HEK293 (cell line): ENCODE results near the gene RCHY1.

Experiments used
- CTCF ChIA-PET: fragments of 350-600 bp; formaldehyde crosslinking; extraction: SDS; loops from one replicate; lab custom pipeline; 2021; ENCODE audit warnings: antibody characterized with exemption; lab: Yijun Ruan, JAX
- POLR2A ChIA-PET: fragments of 300-600 bp; formaldehyde crosslinking; extraction: SDS; loops from one replicate; lab custom pipeline; 2020; ENCODE audit warnings: antibody characterized with exemption, inconsistent platforms; lab: Yijun Ruan, JAX
- H3K27ac ChIP-seq: fragments of 200-500 bp; sonication (Bioruptor generic); 2 replicates; pipeline ENCODE4 v1.5.1; 2014; ENCODE audit warnings: low read depth, low read length, control low read depth, inconsistent platforms; ENCODE audit errors: extremely low read depth
- H3K36me3 ChIP-seq, 2 experiments: fragments of 200-500 bp in 1 of 2; sonication (Bioruptor generic) in 1 of 2; 1 replicate in 1 of 2; 2 replicates in 1 of 2; pipeline ENCODE4 v1.5.1; 2014 to 2017; ENCODE audit warnings: inconsistent platforms in 2 of 2, low read length in 2 of 2; ENCODE audit not compliant: control insufficient read depth in 2 of 2, insufficient read depth in 1 of 2
- H3K4me1 ChIP-seq: fragments of 200-500 bp; sonication (Bioruptor generic); 2 replicates; pipeline ENCODE4 v1.5.1; 2014; ENCODE audit warnings: mild to moderate bottlenecking, low read length, inconsistent platforms; ENCODE audit not compliant: control insufficient read depth, insufficient read depth
- H3K4me3 ChIP-seq: 2 replicates; pipeline ENCODE4 v1.5.1; 2011; ENCODE audit warnings: low read depth, mild to moderate bottlenecking, control low read depth, low read length, moderate library complexity
- H3K9me3 ChIP-seq: fragments of 200-500 bp; sonication (Bioruptor generic); 2 replicates; pipeline ENCODE4 v1.5.1; 2014; ENCODE audit warnings: low read depth, low read length, inconsistent platforms; ENCODE audit not compliant: control insufficient read depth, insufficient read depth
- ATF2 ChIP-seq: fragments of 450-650 bp; formaldehyde crosslinking; IDR thresholded peaks from 2 replicates; pipeline ENCODE4 v1.5.1; 2016; ENCODE audit warnings: missing biosample characterization, missing genetic modification characterization, low read depth
- IKZF3 ChIP-seq: fragments of 450-650 bp; IDR thresholded peaks from 2 replicates; pipeline ENCODE4 v1.5.0; 2018; ENCODE audit warnings: missing biosample characterization, mild to moderate bottlenecking, missing genetic modification characterization, moderate library complexity
- INSM2 ChIP-seq: fragments of 450-650 bp; formaldehyde crosslinking; IDR thresholded peaks from 2 replicates; pipeline ENCODE4 v1.5.1; 2016; ENCODE audit warnings: missing biosample characterization, missing genetic modification characterization
- PRDM4 ChIP-seq: fragments of 450-650 bp; formaldehyde crosslinking; IDR thresholded peaks from 2 replicates; pipeline ENCODE4 v1.5.1; 2017; ENCODE audit warnings: missing biosample characterization, missing genetic modification characterization
- ZNF112 ChIP-seq: fragments of 450-650 bp; formaldehyde crosslinking; IDR thresholded peaks from 2 replicates; pipeline ENCODE4 v1.5.0; 2017; ENCODE audit warnings: missing biosample characterization, missing genetic modification characterization
- ZNF16 ChIP-seq: fragments of 450-650 bp; formaldehyde crosslinking; IDR thresholded peaks from 2 replicates; pipeline ENCODE4 v1.5.1; 2016; ENCODE audit warnings: low read depth, missing biosample characterization, missing genetic modification characterization
- ZNF184 ChIP-seq: fragments of 450-650 bp; IDR thresholded peaks from 2 replicates; pipeline ENCODE4 v1.5.1; 2018; ENCODE audit warnings: missing biosample characterization, mild to moderate bottlenecking, missing genetic modification characterization
- ZNF19 ChIP-seq: fragments of 450-650 bp; formaldehyde crosslinking; IDR thresholded peaks from 2 replicates; pipeline ENCODE4; 2016; ENCODE audit warnings: missing biosample characterization, missing genetic modification characterization, low read depth
- ZNF354C ChIP-seq: fragments of 450-650 bp; formaldehyde crosslinking; IDR thresholded peaks from 2 replicates; pipeline ENCODE4 v1.5.1; 2016; ENCODE audit warnings: missing biosample characterization, missing genetic modification characterization, low read depth, borderline replicate concordance
- ZNF423 ChIP-seq: fragments of 450-650 bp; formaldehyde crosslinking; IDR thresholded peaks from 2 replicates; pipeline ENCODE4 v1.5.1; 2016; ENCODE audit warnings: missing biosample characterization, missing genetic modification characterization
- ZNF514 ChIP-seq: fragments of 450-650 bp; formaldehyde crosslinking; IDR thresholded peaks from 2 replicates; pipeline ENCODE4 v1.5.1; 2016; ENCODE audit warnings: missing biosample characterization, missing genetic modification characterization
- ZNF548 ChIP-seq: fragments of 450-650 bp; formaldehyde crosslinking; IDR thresholded peaks from 2 replicates; pipeline ENCODE4 v1.5.1; 2016; ENCODE audit warnings: missing biosample characterization, missing genetic modification characterization
- ZNF555 ChIP-seq: fragments of 450-650 bp; formaldehyde crosslinking; conservative IDR thresholded peaks from 2 replicates; pipeline ENCODE4 v1.5.1; 2017; ENCODE audit warnings: missing biosample characterization, mild to moderate bottlenecking, missing genetic modification characterization, inconsistent platforms
- ZNF585B ChIP-seq: fragments of 450-650 bp; formaldehyde crosslinking; IDR thresholded peaks from 2 replicates; pipeline ENCODE4 v1.5.1; 2016; ENCODE audit warnings: missing biosample characterization, missing genetic modification characterization
- ZNF654 ChIP-seq: fragments of 450-650 bp; formaldehyde crosslinking; IDR thresholded peaks from 2 replicates; pipeline ENCODE4 v1.5.1; 2016; ENCODE audit warnings: low read depth, missing biosample characterization, missing genetic modification characterization
- ZNF830 ChIP-seq: fragments of 450-650 bp; IDR thresholded peaks from 2 replicates; pipeline ENCODE4 v1.5.0; 2018; ENCODE audit warnings: missing biosample characterization, missing genetic modification characterization, low read depth, mild to moderate bottlenecking, moderate library complexity
- ZNF843 ChIP-seq: fragments of 450-650 bp; formaldehyde crosslinking; IDR thresholded peaks from 2 replicates; pipeline ENCODE4 v1.5.1; 2016; ENCODE audit warnings: missing biosample characterization, missing genetic modification characterization
- TF ChIP-seq, protein P1 (sequence below): fragments of 450-650 bp; formaldehyde crosslinking; IDR thresholded peaks from 2 replicates; pipeline ENCODE4 v1.5.1; 2016; ENCODE audit warnings: missing biosample characterization, missing genetic modification characterization
- TF ChIP-seq, protein P2 (sequence below): fragments of 450-650 bp; formaldehyde crosslinking; IDR thresholded peaks from 2 replicates; pipeline ENCODE4 v1.5.1; 2016; ENCODE audit warnings: missing biosample characterization, missing genetic modification characterization
- TF ChIP-seq, protein P3 (sequence below): fragments of 450-650 bp; formaldehyde crosslinking; IDR thresholded peaks from 2 replicates; pipeline ENCODE4 v1.5.1; 2016; ENCODE audit warnings: missing biosample characterization, missing genetic modification characterization
- TF ChIP-seq, protein P4 (sequence below): fragments of 450-650 bp; formaldehyde crosslinking; IDR thresholded peaks from 2 replicates; pipeline ENCODE4 v1.5.1; 2016; ENCODE audit warnings: missing biosample characterization, missing genetic modification characterization

RCHY1 gene

DNA sequence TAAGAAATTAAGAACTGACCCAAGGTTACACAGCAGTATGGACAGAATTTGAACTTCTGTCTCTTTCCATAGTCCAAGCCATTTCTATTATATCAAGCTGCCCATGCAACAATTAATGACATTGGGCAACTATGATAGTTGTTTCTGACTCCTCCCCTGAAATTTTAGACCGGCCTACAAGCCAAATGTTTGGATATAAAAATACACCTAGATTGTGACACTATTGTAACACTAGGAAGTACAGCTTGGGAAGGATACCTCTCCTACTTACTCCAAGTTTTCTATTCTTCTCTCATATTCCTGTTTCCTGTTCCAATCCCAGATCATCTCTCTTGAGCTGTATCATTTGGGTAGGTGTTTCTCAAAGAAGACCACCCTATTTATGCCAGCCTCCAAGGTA is 43.5 kb downstream of the RCHY1 start:
- no peak for TF ChIP-seq ZNF830 (tag by site-specific recombination)
- TF ChIP-seq, protein P1, sequence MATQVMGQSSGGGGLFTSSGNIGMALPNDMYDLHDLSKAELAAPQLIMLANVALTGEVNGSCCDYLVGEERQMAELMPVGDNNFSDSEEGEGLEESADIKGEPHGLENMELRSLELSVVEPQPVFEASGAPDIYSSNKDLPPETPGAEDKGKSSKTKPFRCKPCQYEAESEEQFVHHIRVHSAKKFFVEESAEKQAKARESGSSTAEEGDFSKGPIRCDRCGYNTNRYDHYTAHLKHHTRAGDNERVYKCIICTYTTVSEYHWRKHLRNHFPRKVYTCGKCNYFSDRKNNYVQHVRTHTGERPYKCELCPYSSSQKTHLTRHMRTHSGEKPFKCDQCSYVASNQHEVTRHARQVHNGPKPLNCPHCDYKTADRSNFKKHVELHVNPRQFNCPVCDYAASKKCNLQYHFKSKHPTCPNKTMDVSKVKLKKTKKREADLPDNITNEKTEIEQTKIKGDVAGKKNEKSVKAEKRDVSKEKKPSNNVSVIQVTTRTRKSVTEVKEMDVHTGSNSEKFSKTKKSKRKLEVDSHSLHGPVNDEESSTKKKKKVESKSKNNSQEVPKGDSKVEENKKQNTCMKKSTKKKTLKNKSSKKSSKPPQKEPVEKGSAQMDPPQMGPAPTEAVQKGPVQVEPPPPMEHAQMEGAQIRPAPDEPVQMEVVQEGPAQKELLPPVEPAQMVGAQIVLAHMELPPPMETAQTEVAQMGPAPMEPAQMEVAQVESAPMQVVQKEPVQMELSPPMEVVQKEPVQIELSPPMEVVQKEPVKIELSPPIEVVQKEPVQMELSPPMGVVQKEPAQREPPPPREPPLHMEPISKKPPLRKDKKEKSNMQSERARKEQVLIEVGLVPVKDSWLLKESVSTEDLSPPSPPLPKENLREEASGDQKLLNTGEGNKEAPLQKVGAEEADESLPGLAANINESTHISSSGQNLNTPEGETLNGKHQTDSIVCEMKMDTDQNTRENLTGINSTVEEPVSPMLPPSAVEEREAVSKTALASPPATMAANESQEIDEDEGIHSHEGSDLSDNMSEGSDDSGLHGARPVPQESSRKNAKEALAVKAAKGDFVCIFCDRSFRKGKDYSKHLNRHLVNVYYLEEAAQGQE (tag by site-specific recombination) = no peak
- TF ChIP-seq, protein P2, sequence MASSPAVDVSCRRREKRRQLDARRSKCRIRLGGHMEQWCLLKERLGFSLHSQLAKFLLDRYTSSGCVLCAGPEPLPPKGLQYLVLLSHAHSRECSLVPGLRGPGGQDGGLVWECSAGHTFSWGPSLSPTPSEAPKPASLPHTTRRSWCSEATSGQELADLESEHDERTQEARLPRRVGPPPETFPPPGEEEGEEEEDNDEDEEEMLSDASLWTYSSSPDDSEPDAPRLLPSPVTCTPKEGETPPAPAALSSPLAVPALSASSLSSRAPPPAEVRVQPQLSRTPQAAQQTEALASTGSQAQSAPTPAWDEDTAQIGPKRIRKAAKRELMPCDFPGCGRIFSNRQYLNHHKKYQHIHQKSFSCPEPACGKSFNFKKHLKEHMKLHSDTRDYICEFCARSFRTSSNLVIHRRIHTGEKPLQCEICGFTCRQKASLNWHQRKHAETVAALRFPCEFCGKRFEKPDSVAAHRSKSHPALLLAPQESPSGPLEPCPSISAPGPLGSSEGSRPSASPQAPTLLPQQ = no peak
- no peak for TF ChIP-seq ZNF654 (tag by site-specific recombination)
- no peak for TF ChIP-seq ZNF585B (tag by site-specific recombination)
- TF ChIP-seq ZNF843 (tag by site-specific recombination) = no peak
- TF ChIP-seq, protein P3, sequence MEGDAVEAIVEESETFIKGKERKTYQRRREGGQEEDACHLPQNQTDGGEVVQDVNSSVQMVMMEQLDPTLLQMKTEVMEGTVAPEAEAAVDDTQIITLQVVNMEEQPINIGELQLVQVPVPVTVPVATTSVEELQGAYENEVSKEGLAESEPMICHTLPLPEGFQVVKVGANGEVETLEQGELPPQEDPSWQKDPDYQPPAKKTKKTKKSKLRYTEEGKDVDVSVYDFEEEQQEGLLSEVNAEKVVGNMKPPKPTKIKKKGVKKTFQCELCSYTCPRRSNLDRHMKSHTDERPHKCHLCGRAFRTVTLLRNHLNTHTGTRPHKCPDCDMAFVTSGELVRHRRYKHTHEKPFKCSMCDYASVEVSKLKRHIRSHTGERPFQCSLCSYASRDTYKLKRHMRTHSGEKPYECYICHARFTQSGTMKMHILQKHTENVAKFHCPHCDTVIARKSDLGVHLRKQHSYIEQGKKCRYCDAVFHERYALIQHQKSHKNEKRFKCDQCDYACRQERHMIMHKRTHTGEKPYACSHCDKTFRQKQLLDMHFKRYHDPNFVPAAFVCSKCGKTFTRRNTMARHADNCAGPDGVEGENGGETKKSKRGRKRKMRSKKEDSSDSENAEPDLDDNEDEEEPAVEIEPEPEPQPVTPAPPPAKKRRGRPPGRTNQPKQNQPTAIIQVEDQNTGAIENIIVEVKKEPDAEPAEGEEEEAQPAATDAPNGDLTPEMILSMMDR (tag by site-specific recombination) = no peak
- TF ChIP-seq ZNF184 (tag by site-specific recombination) = no peak
- TF ChIP-seq ZNF16 (tag by site-specific recombination) = no peak
- no peak for TF ChIP-seq ZNF548 (tag by site-specific recombination)
- no peak for TF ChIP-seq ZNF354C
- TF ChIP-seq, all 188 proteins: peak for 0
- no peak overlapping the region for H3K4me3 ChIP-seq
- H3K36me3 ChIP-seq = no peaks in the 10 kb centered on the region; a peak in 1 of 3 replicates
- no peak overlapping the region for H3K27ac ChIP-seq
- no peaks in the 10 kb centered on the region for H3K4me1 ChIP-seq
- H3K9me3 ChIP-seq = no peaks in the 10 kb centered on the region
- ChIA-PET CTCF (interaction anchor here (0.8 kb wide), 1 partner anchor 276 kb away, joined by 3 read pairs; no protein-coding TSS in a partner anchor), POLR2A (no interaction called here)

DNA sequence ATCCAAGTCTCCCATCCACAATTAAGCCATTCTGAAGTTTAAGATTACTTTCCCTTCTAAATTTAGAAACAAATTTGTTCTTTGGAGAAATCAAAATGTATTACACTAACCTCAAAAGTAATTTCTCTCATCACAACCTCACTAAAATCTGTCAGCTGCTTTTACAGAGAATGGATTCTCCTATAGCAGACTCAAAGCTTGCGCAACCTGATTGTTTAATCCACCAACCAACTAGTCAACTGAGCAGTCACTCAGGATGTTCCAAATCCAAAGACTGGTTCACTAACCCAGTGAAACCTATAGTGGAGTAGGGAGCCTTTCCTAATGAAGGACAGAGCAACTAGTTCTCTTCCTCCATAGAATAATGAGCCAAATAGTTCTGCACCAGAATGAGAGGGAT is 44.3 kb downstream of the RCHY1 start:
- ChIA-PET CTCF (interaction anchor here (0.8 to 1.1 kb wide), 2 partner anchors 12 to 275 kb away, joined by 3 read pairs; no protein-coding TSS in a partner anchor), POLR2A (no interaction called here)
- no peaks in the 10 kb centered on the region for H3K4me1 ChIP-seq
- no peaks in the 10 kb centered on the region for H3K9me3 ChIP-seq
- no peak overlapping the region for H3K4me3 ChIP-seq
- H3K36me3 ChIP-seq = no peaks in the 10 kb centered on the region; a peak in 1 of 3 replicates
- no peak overlapping the region for H3K27ac ChIP-seq
- no peak for TF ChIP-seq ZNF514 (tag by site-specific recombination)
- TF ChIP-seq ATF2 (tag by site-specific recombination) = no peak
- TF ChIP-seq ZNF19 = no peak
- no peak for TF ChIP-seq ZNF112 (tag by site-specific recombination)
- TF ChIP-seq INSM2 (tag by site-specific recombination) = no peak
- TF ChIP-seq IKZF3 = no peak
- TF ChIP-seq ZNF423 = no peak
- TF ChIP-seq PRDM4 (tag by site-specific recombination) = no peak
- TF ChIP-seq, protein P4, sequence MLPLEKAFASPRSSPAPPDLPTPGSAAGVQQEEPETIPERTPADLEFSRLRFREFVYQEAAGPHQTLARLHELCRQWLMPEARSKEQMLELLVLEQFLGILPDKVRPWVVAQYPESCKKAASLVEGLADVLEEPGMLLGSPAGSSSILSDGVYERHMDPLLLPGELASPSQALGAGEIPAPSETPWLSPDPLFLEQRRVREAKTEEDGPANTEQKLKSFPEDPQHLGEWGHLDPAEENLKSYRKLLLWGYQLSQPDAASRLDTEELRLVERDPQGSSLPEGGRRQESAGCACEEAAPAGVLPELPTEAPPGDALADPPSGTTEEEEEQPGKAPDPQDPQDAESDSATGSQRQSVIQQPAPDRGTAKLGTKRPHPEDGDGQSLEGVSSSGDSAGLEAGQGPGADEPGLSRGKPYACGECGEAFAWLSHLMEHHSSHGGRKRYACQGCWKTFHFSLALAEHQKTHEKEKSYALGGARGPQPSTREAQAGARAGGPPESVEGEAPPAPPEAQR (tag by site-specific recombination) = no peak
- no peak for TF ChIP-seq ZNF555
